ENCODE data around the gene ATP2B3.
A peak's percentile ranks its signal among the peaks of the same experiment; 100 is the strongest.

Gene ATP2B3

GRCh38 chrX:153564047-153564606, 46.7 kb downstream of the ATP2B3 start:
- DNase-seq (ENCODE audit: low read depth in 3 of 3, low spot score in 1 of 3), result no peak

GRCh38 chrX:153565996-153566580, 48.6 kb downstream of the ATP2B3 start:
- no peak for DNase-seq (ENCODE audit: low read depth in 3 of 3, low spot score in 1 of 3)

- DNase-seq (ENCODE audit: low read depth in 3 of 3, low spot score in 1 of 3), result no peak
Measured at GRCh38 chrX:153568451-153569011, 51.1 kb downstream of the ATP2B3 start.

- DNase-seq (ENCODE audit: low read depth in 3 of 3, low spot score in 1 of 3), result no peak
Measured at GRCh38 chrX:153569475-153569874, 52.0 kb downstream of the ATP2B3 start.

GRCh38 chrX:153571534-153571908, 54.1 kb downstream of the ATP2B3 start:
- DNase-seq (ENCODE audit: low read depth in 3 of 3, low spot score in 1 of 3), result no peak

GRCh38 chrX:153572601-153573000, 55.2 kb downstream of the ATP2B3 start:
- no peak for DNase-seq (ENCODE audit: low read depth in 3 of 3, low spot score in 1 of 3)

- no peak for DNase-seq (ENCODE audit: low read depth in 3 of 3, low spot score in 1 of 3)
Measured at GRCh38 chrX:153573984-153574383, 56.5 kb downstream of the ATP2B3 start.

GRCh38 chrX:153576239-153576870, 58.9 kb downstream of the ATP2B3 start:
- DNase-seq (ENCODE audit: low read depth in 3 of 3, low spot score in 1 of 3), result no peak

GRCh38 chrX:153576961-153577360, 59.5 kb downstream of the ATP2B3 start:
- DNase-seq (ENCODE audit: low read depth in 3 of 3, low spot score in 1 of 3), result no peak

- DNase-seq (ENCODE audit: low read depth in 3 of 3, low spot score in 1 of 3), result no peak
Measured at GRCh38 chrX:153578200-153578835, 60.9 kb downstream of the ATP2B3 start.

- no peak for DNase-seq (ENCODE audit: low read depth in 3 of 3, low spot score in 1 of 3)
Measured at GRCh38 chrX:153578889-153579288, 61.4 kb downstream of the ATP2B3 start.

GRCh38 chrX:153580700-153581386, 63.4 kb downstream of the ATP2B3 start:
- no peak for DNase-seq (ENCODE audit: low read depth in 3 of 3, low spot score in 1 of 3)

- peak; percentile 26 to 37 (median 33) for DNase-seq (ENCODE audit: low read depth in 3 of 3, low spot score in 1 of 3)
Measured at GRCh38 chrX:153582896-153583295, 65.5 kb downstream of the ATP2B3 start.

- no peak for DNase-seq (ENCODE audit: low read depth in 3 of 3, low spot score in 1 of 3)
Measured at GRCh38 chrX:153583433-153583832, 66.0 kb downstream of the ATP2B3 start.

GRCh38 chrX:153585827-153586226, 68.4 kb downstream of the ATP2B3 start:
- DNase-seq (ENCODE audit: low read depth in 3 of 3, low spot score in 1 of 3), result no peak

GRCh38 chrX:153587342-153587741, 69.9 kb downstream of the ATP2B3 start:
- no peak for DNase-seq (ENCODE audit: low read depth in 3 of 3, low spot score in 1 of 3)

GRCh38 chrX:153588021-153588781, 70.8 kb downstream of the ATP2B3 start:
- DNase-seq (ENCODE audit: low read depth in 3 of 3, low spot score in 1 of 3), result no peak

- DNase-seq (ENCODE audit: low read depth in 3 of 3, low spot score in 1 of 3), result no peak
Measured at GRCh38 chrX:153588782-153589446, 71.5 kb downstream of the ATP2B3 start.

- no peak for DNase-seq (ENCODE audit: low read depth in 3 of 3, low spot score in 1 of 3)
Measured at GRCh38 chrX:153590961-153591956, 73.8 kb downstream of the ATP2B3 start.

Data from stimulated activated CD4-positive, alpha-beta T cell treated with anti-CD3 and anti-CD28 coated beads, TNF-alpha, amount 100 ng/mL, for 1 hour (primary cell).